Measurements from ENCODE around the gene KSR1.

Gene KSR1

DNA sequence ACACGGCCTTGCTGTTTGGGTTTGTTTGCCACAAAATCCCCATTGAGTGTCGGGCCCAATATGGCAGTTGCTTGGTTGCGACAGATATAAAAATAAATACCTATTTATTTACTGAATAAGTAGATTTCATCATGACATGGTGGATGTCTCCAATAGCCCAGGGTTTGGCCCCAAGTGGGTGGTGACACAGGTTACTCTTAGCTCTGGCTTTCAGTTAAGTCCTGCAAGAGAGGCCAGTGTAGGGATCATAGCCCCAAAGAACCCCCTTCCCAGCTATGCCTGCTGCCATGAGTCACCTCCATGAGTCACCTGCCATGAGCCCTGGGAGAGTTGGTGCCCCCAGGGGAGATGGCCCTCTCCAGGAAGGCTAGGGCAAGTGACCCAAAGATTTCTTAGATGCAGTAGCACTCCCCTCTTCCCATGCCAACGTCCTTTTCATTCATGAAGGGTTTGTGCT lies 96.1 kb downstream of the KSR1 start:
- peaks cover 9 to 24% of the 10 kb centered on the region in 2 donors for H3K4me1 ChIP-seq (ENCODE audit: control insufficient read depth in 1 of 2, insufficient read depth in 2 of 2, low read length in 2 of 2)
- no peaks in the 10 kb centered on the region for H3K27me3 ChIP-seq (ENCODE audit: low read depth, low read length)
- no peaks in the 10 kb centered on the region for H3K36me3 ChIP-seq (ENCODE audit: control insufficient read depth in 1 of 2, insufficient read depth in 2 of 2, low read length in 2 of 2)
- no peaks in the 10 kb centered on the region for H3K9me3 ChIP-seq (ENCODE audit: control insufficient read depth in 1 of 2, low read length in 2 of 2)
- no peak overlapping the region for H3K27ac ChIP-seq (ENCODE audit: low read length)
- H3K4me3 ChIP-seq (ENCODE audit: low read depth in 1 of 2, low read length in 2 of 2), result no peak overlapping the region

DNA sequence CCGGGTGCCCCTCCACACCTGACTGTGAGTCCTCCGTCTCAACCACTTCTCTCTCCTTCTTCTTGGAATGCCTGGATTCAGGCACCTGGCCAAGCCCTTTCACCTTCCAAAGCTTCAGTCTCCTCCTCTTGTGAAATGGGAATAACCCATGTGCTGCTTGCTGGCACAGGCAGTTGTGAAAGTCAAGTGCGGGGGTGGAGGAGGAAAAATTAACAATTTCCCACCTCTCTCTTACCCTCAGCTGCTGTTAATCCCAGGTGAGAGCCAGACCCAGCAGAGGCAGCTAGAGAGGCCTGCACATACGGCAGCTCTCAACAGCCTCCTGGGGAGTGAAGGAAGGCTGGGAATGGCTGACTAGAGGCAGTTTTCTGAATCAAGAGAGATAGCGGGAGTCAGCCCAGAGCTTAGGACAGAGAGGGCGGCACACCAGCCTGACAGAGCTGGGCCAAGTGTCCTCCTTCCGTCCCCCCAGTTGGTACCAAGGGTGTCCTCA lies 96.8 kb downstream of the KSR1 start:
- no peaks in the 10 kb centered on the region for H3K9me3 ChIP-seq (ENCODE audit: control insufficient read depth in 1 of 2, low read length in 2 of 2)
- peaks cover 9 to 24% of the 10 kb centered on the region in 2 donors for H3K4me1 ChIP-seq (ENCODE audit: control insufficient read depth in 1 of 2, insufficient read depth in 2 of 2, low read length in 2 of 2)
- no peak overlapping the region for H3K27ac ChIP-seq (ENCODE audit: low read length)

DNA sequence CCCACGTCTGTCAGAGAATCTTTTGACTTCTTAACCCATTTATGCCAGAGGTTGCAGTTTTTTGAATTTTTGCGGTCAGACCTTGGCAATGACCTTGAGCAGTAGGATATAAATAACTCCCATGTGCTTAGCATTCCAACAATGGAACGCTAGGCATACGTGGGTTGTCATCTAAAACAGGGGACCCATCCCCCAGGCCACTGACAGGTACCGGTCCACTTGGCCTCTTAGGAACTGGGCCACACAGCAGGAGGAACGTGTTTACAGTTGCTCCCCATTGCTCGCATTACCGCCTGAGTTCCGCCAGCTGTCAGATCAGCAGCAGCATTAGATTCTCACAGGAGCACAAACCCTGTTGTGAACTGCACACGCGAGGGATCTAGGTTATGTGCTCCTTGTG lies 97.9 kb downstream of the KSR1 start:
- no peaks in the 10 kb centered on the region for H3K36me3 ChIP-seq (ENCODE audit: control insufficient read depth in 1 of 2, insufficient read depth in 2 of 2, low read length in 2 of 2)
- no peaks in the 10 kb centered on the region for H3K27me3 ChIP-seq (ENCODE audit: low read depth, low read length)
- H3K27ac ChIP-seq (ENCODE audit: low read length), result no peak overlapping the region
- H3K4me3 ChIP-seq (ENCODE audit: low read depth in 1 of 2, low read length in 2 of 2), result no peak overlapping the region
- no peaks in the 10 kb centered on the region for H3K9me3 ChIP-seq (ENCODE audit: control insufficient read depth in 1 of 2, low read length in 2 of 2)
- H3K4me1 ChIP-seq (ENCODE audit: control insufficient read depth in 1 of 2, insufficient read depth in 2 of 2, low read length in 2 of 2), result peaks cover 9 to 26% of the 10 kb centered on the region in 2 donors

More for the DNA sequence above, 96.8 kb downstream of the KSR1 start:
- H3K27me3 ChIP-seq (ENCODE audit: low read depth, low read length), result no peaks in the 10 kb centered on the region
- H3K36me3 ChIP-seq (ENCODE audit: control insufficient read depth in 1 of 2, insufficient read depth in 2 of 2, low read length in 2 of 2), result no peaks in the 10 kb centered on the region
- no peak overlapping the region for H3K4me3 ChIP-seq (ENCODE audit: low read depth in 1 of 2, low read length in 2 of 2)

DNA sequence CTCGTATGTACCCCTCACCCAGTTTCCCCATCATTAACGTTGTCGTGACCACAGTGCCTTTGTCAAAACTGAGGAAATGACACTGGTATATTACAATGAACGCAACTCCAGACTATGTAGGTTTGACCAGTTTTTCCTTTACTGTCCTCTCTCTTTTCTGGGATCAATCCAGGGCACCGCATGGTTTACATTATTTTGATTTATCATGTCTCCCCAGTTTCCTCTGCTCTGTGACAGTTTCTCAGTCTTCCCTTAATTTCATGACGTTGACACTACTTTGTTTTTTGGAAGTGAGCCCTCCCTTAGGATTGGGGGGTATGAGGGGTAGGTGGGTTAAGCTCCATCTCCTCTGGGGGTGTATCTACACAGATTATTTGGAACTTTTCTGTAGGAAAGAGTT lies 98.7 kb downstream of the KSR1 start:
- Histone ChIP-seq H3K4me3 (ENCODE audit: low read depth in 1 of 2, low read length in 2 of 2) (no peak overlapping the region), H3K36me3 (ENCODE audit: control insufficient read depth in 1 of 2, insufficient read depth in 2 of 2, low read length in 2 of 2) (no peaks in the 10 kb centered on the region), H3K4me1 (ENCODE audit: control insufficient read depth in 1 of 2, insufficient read depth in 2 of 2, low read length in 2 of 2) (peaks cover 4 to 26% of the 10 kb centered on the region in 2 donors), H3K27me3 (ENCODE audit: low read depth, low read length) (no peaks in the 10 kb centered on the region), H3K9me3 (ENCODE audit: control insufficient read depth in 1 of 2, low read length in 2 of 2) (no peaks in the 10 kb centered on the region), H3K27ac (ENCODE audit: low read length) (no peak overlapping the region)

DNA sequence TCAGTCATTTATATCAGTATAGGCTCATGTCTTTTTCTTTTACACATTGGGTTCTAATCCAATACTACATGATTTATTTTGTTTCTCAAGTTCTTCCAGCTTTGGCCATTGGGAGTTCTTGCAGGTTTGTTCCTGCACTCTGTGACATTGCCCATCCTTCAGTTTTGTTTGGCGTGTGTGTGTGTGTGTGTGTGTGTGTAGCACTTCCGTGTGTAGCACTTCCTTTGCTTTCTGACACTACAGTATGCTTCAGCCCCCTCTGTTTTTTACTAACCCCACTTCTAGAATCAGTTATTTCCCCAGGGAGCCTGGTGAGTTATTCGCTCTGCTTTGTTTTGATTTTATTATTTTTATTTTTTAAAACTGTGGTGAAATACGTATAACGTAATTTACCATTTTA lies 99.1 kb downstream of the KSR1 start:
- Histone ChIP-seq H3K36me3 (ENCODE audit: control insufficient read depth in 1 of 2, insufficient read depth in 2 of 2, low read length in 2 of 2) (no peaks in the 10 kb centered on the region), H3K9me3 (ENCODE audit: control insufficient read depth in 1 of 2, low read length in 2 of 2) (no peaks in the 10 kb centered on the region), H3K27ac (ENCODE audit: low read length) (no peak overlapping the region), H3K27me3 (ENCODE audit: low read depth, low read length) (no peaks in the 10 kb centered on the region), H3K4me3 (ENCODE audit: low read depth in 1 of 2, low read length in 2 of 2) (no peak overlapping the region), H3K4me1 (ENCODE audit: control insufficient read depth in 1 of 2, insufficient read depth in 2 of 2, low read length in 2 of 2) (peaks cover 6 to 30% of the 10 kb centered on the region in 2 donors)

DNA sequence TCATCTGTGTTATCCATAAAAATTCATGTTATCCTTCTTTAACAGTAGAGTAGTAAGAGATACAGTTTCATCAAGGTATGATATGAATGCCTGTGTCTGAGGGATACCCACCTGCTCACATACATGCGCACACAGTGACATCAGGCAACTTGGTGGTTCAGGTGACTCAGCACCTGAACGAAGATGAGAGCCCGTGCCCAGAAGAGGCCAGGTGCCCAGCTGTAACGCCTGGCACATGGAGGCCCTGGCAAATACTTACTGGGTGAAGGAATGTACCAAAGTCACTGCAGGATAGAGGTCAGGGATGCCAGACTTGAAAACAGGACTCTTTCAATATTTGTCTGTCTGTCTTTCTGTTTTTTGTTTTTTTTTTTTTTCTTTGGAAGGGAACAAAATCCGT lies 102.1 kb downstream of the KSR1 start:
- no peaks in the 10 kb centered on the region for H3K27me3 ChIP-seq (ENCODE audit: low read depth, low read length)
- no peaks in the 10 kb centered on the region for H3K9me3 ChIP-seq (ENCODE audit: control insufficient read depth in 1 of 2, low read length in 2 of 2)
- H3K27ac ChIP-seq (ENCODE audit: low read length), result no peak overlapping the region
- no peaks in the 10 kb centered on the region for H3K36me3 ChIP-seq (ENCODE audit: control insufficient read depth in 1 of 2, insufficient read depth in 2 of 2, low read length in 2 of 2)
- peaks cover 8 to 29% of the 10 kb centered on the region in 2 donors for H3K4me1 ChIP-seq (ENCODE audit: control insufficient read depth in 1 of 2, insufficient read depth in 2 of 2, low read length in 2 of 2)
- H3K4me3 ChIP-seq (ENCODE audit: low read depth in 1 of 2, low read length in 2 of 2), result no peak overlapping the region

DNA sequence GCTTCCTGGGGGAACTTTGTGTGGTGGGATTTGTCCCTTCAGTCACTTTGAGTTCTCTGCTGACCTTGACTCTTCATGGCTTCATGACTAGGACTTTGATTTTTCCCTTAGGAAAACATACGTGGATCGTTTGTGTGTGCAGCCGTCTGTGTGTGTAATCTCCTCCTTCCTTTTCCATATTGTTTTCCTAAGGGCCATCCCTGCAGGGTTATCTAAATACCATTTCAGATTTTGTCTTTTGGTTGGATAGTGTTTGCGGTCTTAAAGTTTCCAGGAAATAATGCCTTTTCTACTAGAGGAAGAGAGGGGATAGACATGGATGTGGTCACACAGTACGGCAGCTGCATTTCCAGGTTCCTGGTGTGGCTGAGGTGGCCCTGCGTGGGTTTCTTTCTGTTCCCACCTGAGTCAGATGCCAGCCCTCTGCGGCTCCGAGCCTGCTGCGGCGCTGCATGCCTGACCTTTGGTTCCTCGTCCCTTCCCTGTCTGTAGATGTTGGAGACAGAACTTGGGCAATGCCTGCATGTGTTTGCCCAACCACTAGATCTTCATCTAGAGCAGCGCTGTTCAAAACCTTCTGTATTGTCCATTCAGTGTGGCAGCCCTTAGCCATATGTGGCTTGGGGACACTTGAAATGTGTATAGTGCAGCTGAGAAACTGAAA lies 102.7 kb downstream of the KSR1 start:
- Histone ChIP-seq H3K36me3 (ENCODE audit: control insufficient read depth in 1 of 2, insufficient read depth in 2 of 2, low read length in 2 of 2) (no peaks in the 10 kb centered on the region), H3K27ac (ENCODE audit: low read length) (peak overlapping the region; percentile 65), H3K4me3 (ENCODE audit: low read depth in 1 of 2, low read length in 2 of 2) (peak overlapping the region in 1 of 2 donors; percentile 22), H3K4me1 (ENCODE audit: control insufficient read depth in 1 of 2, insufficient read depth in 2 of 2, low read length in 2 of 2) (peaks cover 8 to 28% of the 10 kb centered on the region in 2 donors), H3K9me3 (ENCODE audit: control insufficient read depth in 1 of 2, low read length in 2 of 2) (no peaks in the 10 kb centered on the region), H3K27me3 (ENCODE audit: low read depth, low read length) (no peaks in the 10 kb centered on the region)

DNA sequence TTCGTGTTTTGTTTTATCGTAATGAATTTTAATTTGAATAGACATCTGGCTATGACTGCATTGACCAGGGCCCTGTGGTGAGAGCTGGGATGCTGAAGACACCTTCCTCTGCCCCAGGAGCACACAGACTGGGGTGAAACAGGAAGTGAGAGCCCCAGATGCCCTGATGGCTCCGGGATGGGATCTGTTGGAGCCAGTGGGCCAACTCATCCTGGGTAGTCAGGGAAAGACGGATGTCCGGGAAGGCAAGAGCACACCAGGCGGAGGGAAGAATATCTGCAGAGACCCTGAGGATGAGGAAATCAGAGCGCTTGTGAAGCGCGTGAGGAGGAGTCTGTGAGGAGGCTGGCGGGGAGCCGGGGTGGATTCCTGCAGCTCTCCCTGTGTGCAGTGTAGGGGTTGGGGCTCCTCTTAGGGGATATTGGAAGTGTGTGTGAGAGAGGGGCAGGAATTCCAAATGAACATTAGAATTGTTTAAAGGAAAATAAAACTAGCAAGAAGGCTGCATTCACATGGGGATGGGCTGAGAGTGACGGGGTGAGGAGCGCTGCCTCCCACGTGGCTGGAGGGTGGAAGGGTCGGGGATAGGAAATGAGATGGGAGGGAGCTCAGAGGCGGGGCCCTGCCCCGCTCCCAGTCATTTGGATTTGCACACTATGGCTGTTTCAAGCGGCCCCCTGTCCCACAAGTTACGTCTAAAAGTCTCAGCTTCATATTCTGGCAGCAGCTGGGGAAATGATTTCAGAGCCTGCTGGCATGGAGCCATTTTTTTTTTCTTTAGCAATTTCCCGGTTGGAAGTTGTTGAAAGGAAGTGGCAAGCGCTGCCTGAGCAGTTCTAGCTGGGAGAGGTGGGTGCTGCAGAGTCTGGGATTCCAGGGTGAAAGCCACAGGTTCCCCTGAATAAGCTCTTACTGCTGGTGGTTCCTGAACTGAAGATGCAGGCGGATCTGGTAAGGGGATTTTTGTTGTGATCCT lies 103.5 kb downstream of the KSR1 start:
- Histone ChIP-seq H3K4me1 (ENCODE audit: control insufficient read depth in 1 of 2, insufficient read depth in 2 of 2, low read length in 2 of 2) (peaks cover 8 to 25% of the 10 kb centered on the region in 2 donors), H3K27ac (ENCODE audit: low read length) (peak overlapping the region; percentile 65), H3K36me3 (ENCODE audit: control insufficient read depth in 1 of 2, insufficient read depth in 2 of 2, low read length in 2 of 2) (no peaks in the 10 kb centered on the region), H3K4me3 (ENCODE audit: low read depth in 1 of 2, low read length in 2 of 2) (peak overlapping the region; percentile 22 to 23), H3K9me3 (ENCODE audit: control insufficient read depth in 1 of 2, low read length in 2 of 2) (no peaks in the 10 kb centered on the region), H3K27me3 (ENCODE audit: low read depth, low read length) (no peaks in the 10 kb centered on the region)

DNA sequence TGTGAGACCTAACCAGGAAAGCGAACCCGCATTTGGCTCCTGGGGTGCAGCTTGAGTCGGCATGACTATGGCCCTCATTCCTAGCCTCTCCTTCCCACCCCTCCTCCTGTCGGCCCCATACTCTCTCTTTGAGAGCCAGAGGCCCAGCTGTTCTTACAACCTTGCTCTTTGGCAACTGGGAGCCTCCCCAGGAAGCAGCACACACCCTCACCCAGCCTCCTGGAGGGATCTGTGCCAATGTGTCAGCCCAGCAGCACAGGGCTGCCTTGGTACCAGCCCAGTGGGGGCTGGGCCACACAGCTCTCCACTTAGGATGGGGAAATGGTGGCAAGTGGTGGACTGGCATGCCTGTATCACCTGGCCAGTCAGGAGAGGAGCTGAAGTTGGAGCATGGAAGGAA lies 104.4 kb downstream of the KSR1 start:
- Histone ChIP-seq H3K4me3 (ENCODE audit: low read depth in 1 of 2, low read length in 2 of 2) (peak overlapping the region in 1 of 2 donors; percentile 2), H3K4me1 (ENCODE audit: control insufficient read depth in 1 of 2, insufficient read depth in 2 of 2, low read length in 2 of 2) (peaks cover 8 to 19% of the 10 kb centered on the region in 2 donors)

DNA sequence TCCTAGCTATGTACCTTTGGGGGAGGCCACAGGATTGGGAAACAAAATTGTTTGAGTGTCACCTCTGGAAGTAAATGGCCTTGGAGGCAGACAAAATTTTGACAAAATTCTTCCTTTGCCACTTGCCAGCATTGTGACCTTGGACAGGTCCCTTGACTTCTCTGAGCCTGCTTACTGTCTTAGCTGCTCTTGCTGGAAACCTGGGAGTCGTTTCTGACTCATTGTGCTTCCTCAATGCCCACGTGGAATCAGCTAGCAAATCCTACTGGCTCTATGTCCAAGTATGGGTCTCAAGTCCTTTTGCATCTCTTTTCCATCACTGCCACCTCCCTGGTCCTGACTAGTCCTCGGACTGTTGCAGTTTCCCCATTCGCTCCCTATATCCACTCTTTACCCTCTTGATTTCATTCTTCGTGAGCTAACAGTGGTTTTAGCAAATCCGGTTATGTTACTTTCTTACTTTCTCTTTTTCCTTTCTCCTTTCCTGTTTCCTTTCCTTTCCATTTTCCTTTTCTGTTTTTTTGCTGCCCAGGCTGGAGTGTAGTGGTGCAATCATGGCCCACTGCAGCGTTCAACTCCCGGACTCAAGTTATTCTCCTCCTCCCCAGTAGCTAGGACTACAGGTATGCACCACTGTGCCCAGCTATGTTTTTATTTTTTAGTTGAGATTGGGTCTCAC lies 106.7 kb downstream of the KSR1 start:
- Histone ChIP-seq H3K27ac (ENCODE audit: low read length) (no peak overlapping the region), H3K36me3 (ENCODE audit: control insufficient read depth in 1 of 2, insufficient read depth in 2 of 2, low read length in 2 of 2) (no peaks in the 10 kb centered on the region), H3K27me3 (ENCODE audit: low read depth, low read length) (no peaks in the 10 kb centered on the region), H3K9me3 (ENCODE audit: control insufficient read depth in 1 of 2, low read length in 2 of 2) (no peaks in the 10 kb centered on the region), H3K4me1 (ENCODE audit: control insufficient read depth in 1 of 2, insufficient read depth in 2 of 2, low read length in 2 of 2) (peaks cover 8 to 19% of the 10 kb centered on the region in 2 donors), H3K4me3 (ENCODE audit: low read depth in 1 of 2, low read length in 2 of 2) (no peak overlapping the region)

More for the DNA sequence above, 104.4 kb downstream of the KSR1 start:
- H3K9me3 ChIP-seq (ENCODE audit: control insufficient read depth in 1 of 2, low read length in 2 of 2), result no peaks in the 10 kb centered on the region
- H3K36me3 ChIP-seq (ENCODE audit: control insufficient read depth in 1 of 2, insufficient read depth in 2 of 2, low read length in 2 of 2), result no peaks in the 10 kb centered on the region
- H3K27ac ChIP-seq (ENCODE audit: low read length), result peak overlapping the region; percentile 65
- no peaks in the 10 kb centered on the region for H3K27me3 ChIP-seq (ENCODE audit: low read depth, low read length)

DNA sequence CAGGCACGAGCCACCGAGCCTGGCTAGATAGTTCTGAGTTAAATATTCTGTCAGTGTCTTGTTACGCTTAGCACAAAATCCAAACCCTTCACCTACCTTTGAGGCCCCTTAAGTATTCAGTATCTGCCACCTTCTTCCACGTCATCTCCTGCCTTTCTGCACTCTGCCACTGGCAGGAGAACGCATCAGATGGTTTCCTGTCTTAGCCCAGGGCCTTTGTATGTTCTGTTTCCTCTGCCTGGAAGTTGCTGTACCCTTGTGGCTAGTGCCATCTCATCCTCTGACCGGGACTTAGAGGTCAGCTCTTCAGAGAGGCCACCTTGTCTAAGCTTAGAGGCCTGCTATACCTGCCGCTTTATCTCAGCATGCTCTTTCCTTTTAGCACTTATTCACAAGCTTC lies 107.3 kb downstream of the KSR1 start:
- Histone ChIP-seq H3K9me3 (ENCODE audit: control insufficient read depth in 1 of 2, low read length in 2 of 2) (no peaks in the 10 kb centered on the region), H3K4me1 (ENCODE audit: control insufficient read depth in 1 of 2, insufficient read depth in 2 of 2, low read length in 2 of 2) (peaks cover 8 to 19% of the 10 kb centered on the region in 2 donors), H3K36me3 (ENCODE audit: control insufficient read depth in 1 of 2, insufficient read depth in 2 of 2, low read length in 2 of 2) (no peaks in the 10 kb centered on the region), H3K4me3 (ENCODE audit: low read depth in 1 of 2, low read length in 2 of 2) (no peak overlapping the region), H3K27me3 (ENCODE audit: low read depth, low read length) (no peaks in the 10 kb centered on the region), H3K27ac (ENCODE audit: low read length) (no peak overlapping the region)
